Tibial nerve (tissue), 3 donors: ENCODE measurements around the gene BAHCC1.

ENCODE experiments used
- CTCF ChIP-seq, 5 experiments: fragments of 200-600 bp in 3 of 5; fragments of 450-650 bp in 2 of 5; sonication (generic) in 3 of 5; IDR thresholded peaks; one replicate each; pipeline ENCODE4 v1.5.1; 2016 to 2019; ENCODE audit warnings: antibody characterized with exemption in 5 of 5, mild to moderate bottlenecking in 3 of 5, moderate library complexity in 2 of 5
- POLR2A ChIP-seq, 2 donors: fragments of 450-650 bp; IDR thresholded peaks; one replicate each; pipeline ENCODE4 v1.6.1; 2017; ENCODE audit warnings: antibody characterized with exemption in 2 of 2, mild to moderate bottlenecking in 2 of 2, moderate library complexity in 2 of 2

GRCh38 chr17:81454473-81454872 is 59.2 kb downstream of the BAHCC1 start:
- no peak for TF ChIP-seq POLR2A (IDR thresholded peaks at IDR 0.05)
- TF ChIP-seq CTCF (IDR thresholded peaks at IDR 0.05), result no peak
